Measurements from ENCODE around the gene JMJD8. TPM values are rescaled to one million over a fixed set of nuclear protein-coding genes. Genes with fewer than 3 reads are reported as not detected.

The JMJD8 gene
- total and polyA plus RNA-seq, 2 donors, result 28.3 to 91.4 TPM

Other genes with a start within 250 kb of the JMJD8 start
- 12.7 TPM for gene CAPN15, start 156.6 kb downstream of the JMJD8 start, total RNA-seq
- gene CAPN15, start 156.6 kb downstream of the JMJD8 start, polyA plus RNA-seq, result 30.3 TPM
- not detected for gene PRR35, start 123.9 kb downstream of the JMJD8 start, total RNA-seq
- not detected for gene PRR35, start 123.9 kb downstream of the JMJD8 start, polyA plus RNA-seq
- 1.0 TPM for gene NHLRC4, start 117.3 kb downstream of the JMJD8 start, total RNA-seq
- 1.8 TPM for gene NHLRC4, start 117.3 kb downstream of the JMJD8 start, polyA plus RNA-seq
- 11.8 TPM for gene PIGQ, start 114.4 kb downstream of the JMJD8 start, total RNA-seq
- 39.0 TPM for gene PIGQ, start 114.4 kb downstream of the JMJD8 start, polyA plus RNA-seq
- 6.9 TPM for gene RAB40C, start 94.3 kb downstream of the JMJD8 start, total RNA-seq
- gene RAB40C, start 94.3 kb downstream of the JMJD8 start, polyA plus RNA-seq, result 30.9 TPM
- gene WFIKKN1, start 53.3 kb downstream of the JMJD8 start, total RNA-seq, result 0.37 TPM
- 0.30 TPM for gene WFIKKN1, start 53.3 kb downstream of the JMJD8 start, polyA plus RNA-seq
- gene METTL26, start 48.0 kb downstream of the JMJD8 start, total RNA-seq, result 26.7 TPM
- gene METTL26, start 48.0 kb downstream of the JMJD8 start, polyA plus RNA-seq, result 135 TPM
- 5.1 TPM for gene MCRIP2, start 42.5 kb downstream of the JMJD8 start, total RNA-seq
- 42.6 TPM for gene MCRIP2, start 42.5 kb downstream of the JMJD8 start, polyA plus RNA-seq
- 15.8 TPM for gene WDR90, start 35.0 kb downstream of the JMJD8 start, total RNA-seq
- 21.9 TPM for gene WDR90, start 35.0 kb downstream of the JMJD8 start, polyA plus RNA-seq
- gene RHOT2, start 16.2 kb downstream of the JMJD8 start, total RNA-seq, result 26.0 TPM
- 103 TPM for gene RHOT2, start 16.2 kb downstream of the JMJD8 start, polyA plus RNA-seq
- 0.95 TPM for gene RHBDL1, start 8.7 kb downstream of the JMJD8 start, total RNA-seq
- 1.3 TPM for gene RHBDL1, start 8.7 kb downstream of the JMJD8 start, polyA plus RNA-seq
- 29.4 TPM for gene STUB1, start 3.9 kb downstream of the JMJD8 start, total RNA-seq
- gene STUB1, start 3.9 kb downstream of the JMJD8 start, polyA plus RNA-seq, result 132 TPM
- gene WDR24, start 6.1 kb upstream of the JMJD8 start, total RNA-seq, result 2.7 TPM
- 12.9 TPM for gene WDR24, start 6.1 kb upstream of the JMJD8 start, polyA plus RNA-seq
- 0.26 TPM for gene FBXL16, start 21.5 kb upstream of the JMJD8 start, total RNA-seq
- gene FBXL16, start 21.5 kb upstream of the JMJD8 start, polyA plus RNA-seq, result 0.68 TPM
- gene METRN, start 30.8 kb upstream of the JMJD8 start, total RNA-seq, result 14.5 TPM
- 42.9 TPM for gene METRN, start 30.8 kb upstream of the JMJD8 start, polyA plus RNA-seq
- gene ANTKMT, start 36.8 kb upstream of the JMJD8 start, total RNA-seq, result 7.9 TPM
- gene ANTKMT, start 36.8 kb upstream of the JMJD8 start, polyA plus RNA-seq, result 29.3 TPM
- 0.74 TPM for gene CCDC78, start 42.1 kb upstream of the JMJD8 start, total RNA-seq
- 0.49 TPM for gene CCDC78, start 42.1 kb upstream of the JMJD8 start, polyA plus RNA-seq
- 1.1 TPM for gene HAGHL, start 42.8 kb upstream of the JMJD8 start, total RNA-seq
- 3.5 TPM for gene HAGHL, start 42.8 kb upstream of the JMJD8 start, polyA plus RNA-seq
- gene CIAO3, start 56.7 kb upstream of the JMJD8 start, total RNA-seq, result 33.4 TPM
- 26.6 TPM for gene CIAO3, start 56.7 kb upstream of the JMJD8 start, polyA plus RNA-seq
- gene MSLN, start 76.4 kb upstream of the JMJD8 start, total RNA-seq, result 0.74 TPM
- gene MSLN, start 76.4 kb upstream of the JMJD8 start, polyA plus RNA-seq, result 0.41 TPM
- gene RPUSD1, start 104.0 kb upstream of the JMJD8 start, total RNA-seq, result 8.1 TPM
- 21.6 TPM for gene RPUSD1, start 104.0 kb upstream of the JMJD8 start, polyA plus RNA-seq
- gene CHTF18, start 104.3 kb upstream of the JMJD8 start, total RNA-seq, result 8.6 TPM
- 16.7 TPM for gene CHTF18, start 104.3 kb upstream of the JMJD8 start, polyA plus RNA-seq
- not detected for gene GNG13, start 116.4 kb upstream of the JMJD8 start, total RNA-seq
- not detected for gene GNG13, start 116.4 kb upstream of the JMJD8 start, polyA plus RNA-seq